Adrenal gland (tissue), 12 donors: ENCODE results near the gene PDLIM7. TPM values are rescaled to one million over a fixed set of nuclear protein-coding genes. Genes with fewer than 3 reads are reported as not detected.
A peak's percentile ranks its signal among the peaks of the same experiment; 100 is the strongest.
"Not testable (repeated sequence)": the region's sequence is repeated elsewhere in the genome, so short reads cannot be mapped to it uniquely, and the experiment has no call there.

Source experiments
- DNase-seq, 7 donors: peaks; one replicate each; pipeline ENCODE4 v3.0.0-alpha.2; 2019 to 2020
- H3K27ac ChIP-seq, 5 donors: fragments of 200-600 bp; sonication (generic) in 4 of 5; 1 replicate in 3 of 5; 2 replicates in 2 of 5; pipeline versions ENCODE4 v1.5.1 to v1.8.0; 2016 to 2020; ENCODE audit warnings: mild to moderate bottlenecking in 1 of 5
- H3K27me3 ChIP-seq: fragments of 200-600 bp; 2 replicates; pipeline ENCODE4 v1.8.0; 2021
- H3K36me3 ChIP-seq, 2 donors: fragments of 200-600 bp; replicated peaks in 1 of 2; 1 replicate in 1 of 2; 2 replicates in 1 of 2; pipeline versions ENCODE4 v1.5.1 to v1.8.0; 2018 to 2022
- H3K4me1 ChIP-seq, 2 donors: fragments of 200-600 bp; replicated peaks in 1 of 2; 1 replicate in 1 of 2; 2 replicates in 1 of 2; pipeline versions ENCODE4 v1.5.1 to v1.8.0; 2018 to 2021
- H3K4me3 ChIP-seq, 4 donors: fragments of 200-600 bp; sonication (generic) in 3 of 4; one replicate each; pipeline ENCODE4 v1.5.1; 2016 to 2018
- H3K9me3 ChIP-seq, 3 donors: fragments of 200-600 bp; sonication (generic) in 1 of 3; replicated peaks in 1 of 3; 1 replicate in 2 of 3; 2 replicates in 1 of 3; pipeline versions ENCODE4 v1.5.1 to v1.8.0; 2016 to 2021
- POLR2A ChIP-seq, 2 donors: fragments of 450-650 bp; IDR thresholded peaks; one replicate each; pipeline ENCODE4 v1.6.1; 2017; ENCODE audit warnings: antibody characterized with exemption in 2 of 2, mild to moderate bottlenecking in 2 of 2, moderate library complexity in 1 of 2
- WGBS, 4 donors: extraction: QIAGEN DNeasy Blood & Tissue Kit in 2 of 4; methylation state at CpG; one replicate each; pipeline versions ENCODE4 v1.1.5 to v1.1.7; 2013 to 2017; 5-methylcytosine and 5-hydroxymethylcytosine counted together
- intact Hi-C, 2 donors: fragments of 100-400 bp; cut with DNase I; formaldehyde crosslinking; loops; one replicate each; pipeline versions ENCODE4 v1.14.1 to v1.15.0; 2022 to 2023
- polyA plus RNA-seq, 3 donors: library from polyadenylated mRNA; stranded (reverse); fragments of 200-250 nt in 2 of 3; fragments of 350-450 nt in 1 of 3; fragmentation: Illumina TruSeq in 1 of 3; extraction: RNeasy Lipid Tissue Mini Kit (QIAGEN cat#74804) in 1 of 3; gene quantifications; one replicate each; pipeline ENCODE4 v1.2.3, GENCODE V29; 2013 to 2014
- total RNA-seq, 9 donors: library from RNA; depleted of rRNA in 4 of 9; stranded (reverse); fragments of >200 nt in 4 of 9; fragments of 120-200 nt in 1 of 9; fragmentation: NEBNext Ultra II Directional in 1 of 9; extraction: Animal tissue kit (Norgen Biotek cat#: 25700) in 1 of 9; gene quantifications; one replicate each; pipeline versions ENCODE4 v1.1.0 to v1.2.4, GENCODE V29; 2013 to 2023
- TF ChIP-seq, protein P1 (sequence below), 6 experiments: fragments of 450-650 bp in 4 of 6; fragments of 200-600 bp in 2 of 6; sonication (generic) in 1 of 6; IDR thresholded peaks; 1 replicate in 5 of 6; 2 replicates in 1 of 6; pipeline versions ENCODE4 v1.5.1 to v1.8.0; 2016 to 2021; ENCODE audit warnings: antibody characterized with exemption in 6 of 6, mild to moderate bottlenecking in 2 of 6, moderate library complexity in 1 of 6
- donor health status: healthy with polysubstance abuse.
- donor health status: Bipolar disorder and iron deficiency.
- donor health status: DM: yes; HTN: yes; CAD: no.
- donor health status: DM: no; HTN: no; CAD: no.
- donor health status: DM: no; HTN: no; CAD: no.
- donor health status: DM: yes; HTN: yes; CAD: no.

Gene PDLIM7
- total and polyA plus RNA-seq, 12 donors: 6.5 to 246 (median 38.9) TPM

DNA sequence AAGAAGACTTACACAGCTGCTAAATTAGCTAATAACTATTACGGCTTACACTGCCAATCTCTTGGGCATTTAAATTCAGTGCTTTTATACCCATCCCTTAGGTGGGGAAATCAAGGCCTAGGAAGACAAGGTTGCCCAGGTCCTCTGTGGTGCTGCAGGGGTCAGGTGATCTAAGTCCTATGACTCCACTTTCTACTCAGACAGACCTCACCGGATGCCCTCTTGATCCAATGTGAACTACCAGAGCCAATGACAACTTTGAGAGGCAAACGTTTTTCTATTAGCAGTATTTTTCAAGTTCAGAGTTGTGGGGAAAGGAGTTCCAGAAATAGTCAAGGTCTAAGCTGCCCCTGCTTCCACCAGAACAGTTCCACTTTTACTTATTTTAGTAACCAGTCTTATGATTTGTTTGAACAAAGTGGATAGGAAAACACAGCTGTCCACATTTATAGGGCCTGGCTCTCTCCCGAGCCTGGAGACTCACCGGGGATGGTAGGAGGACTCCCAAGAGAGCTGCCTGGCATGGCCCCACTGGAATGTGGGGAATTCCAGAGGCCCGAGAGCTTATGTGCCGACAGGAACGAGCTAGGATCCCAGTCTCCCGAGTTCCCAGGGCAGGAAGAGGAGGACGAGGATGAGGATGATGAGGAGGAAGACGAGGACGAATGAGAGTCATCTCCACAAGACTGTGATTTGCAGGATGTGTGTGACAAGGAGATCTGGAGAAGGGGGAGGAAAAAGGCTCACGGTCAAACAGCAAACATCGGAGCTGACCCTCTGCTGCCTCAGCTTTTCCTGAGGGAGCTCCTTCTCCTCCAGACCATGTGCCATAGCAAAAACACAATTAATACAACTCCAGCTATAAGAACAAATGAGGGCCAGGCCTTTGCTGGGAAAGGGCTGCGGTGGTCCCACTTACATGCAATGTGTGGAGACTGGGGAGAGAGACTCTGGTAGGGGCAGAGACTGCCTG, 40.3 kb upstream of the PDLIM7 start:
- Histone ChIP-seq H3K36me3 (peaks cover 0 to 36% of the 10 kb centered on the region in 2 donors), H3K4me1 (peaks cover 7 to 25% of the 10 kb centered on the region in 2 donors), H3K4me3 (no peak overlapping the region), H3K9me3 (no peaks in the 10 kb centered on the region), H3K27me3 (no peaks in the 10 kb centered on the region), H3K27ac (peak overlapping the region in 4 of 5 donors; percentile 9 to 76 (median 66))
- whole genome bisulfite sequencing, 4 donors: 35 to 44% (median 41%) methylated on average over 15 of the region's 15 CpGs
- no peak for TF ChIP-seq POLR2A (IDR thresholded peaks at IDR 0.05)
- TF ChIP-seq, protein P1, sequence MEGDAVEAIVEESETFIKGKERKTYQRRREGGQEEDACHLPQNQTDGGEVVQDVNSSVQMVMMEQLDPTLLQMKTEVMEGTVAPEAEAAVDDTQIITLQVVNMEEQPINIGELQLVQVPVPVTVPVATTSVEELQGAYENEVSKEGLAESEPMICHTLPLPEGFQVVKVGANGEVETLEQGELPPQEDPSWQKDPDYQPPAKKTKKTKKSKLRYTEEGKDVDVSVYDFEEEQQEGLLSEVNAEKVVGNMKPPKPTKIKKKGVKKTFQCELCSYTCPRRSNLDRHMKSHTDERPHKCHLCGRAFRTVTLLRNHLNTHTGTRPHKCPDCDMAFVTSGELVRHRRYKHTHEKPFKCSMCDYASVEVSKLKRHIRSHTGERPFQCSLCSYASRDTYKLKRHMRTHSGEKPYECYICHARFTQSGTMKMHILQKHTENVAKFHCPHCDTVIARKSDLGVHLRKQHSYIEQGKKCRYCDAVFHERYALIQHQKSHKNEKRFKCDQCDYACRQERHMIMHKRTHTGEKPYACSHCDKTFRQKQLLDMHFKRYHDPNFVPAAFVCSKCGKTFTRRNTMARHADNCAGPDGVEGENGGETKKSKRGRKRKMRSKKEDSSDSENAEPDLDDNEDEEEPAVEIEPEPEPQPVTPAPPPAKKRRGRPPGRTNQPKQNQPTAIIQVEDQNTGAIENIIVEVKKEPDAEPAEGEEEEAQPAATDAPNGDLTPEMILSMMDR (IDR thresholded peaks at IDR 0.05): no peak
- intact Hi-C loops: no loop called here
- peak in 6 of 7 donors; percentile 43 to 72 (median 62) for DNase-seq

DNA sequence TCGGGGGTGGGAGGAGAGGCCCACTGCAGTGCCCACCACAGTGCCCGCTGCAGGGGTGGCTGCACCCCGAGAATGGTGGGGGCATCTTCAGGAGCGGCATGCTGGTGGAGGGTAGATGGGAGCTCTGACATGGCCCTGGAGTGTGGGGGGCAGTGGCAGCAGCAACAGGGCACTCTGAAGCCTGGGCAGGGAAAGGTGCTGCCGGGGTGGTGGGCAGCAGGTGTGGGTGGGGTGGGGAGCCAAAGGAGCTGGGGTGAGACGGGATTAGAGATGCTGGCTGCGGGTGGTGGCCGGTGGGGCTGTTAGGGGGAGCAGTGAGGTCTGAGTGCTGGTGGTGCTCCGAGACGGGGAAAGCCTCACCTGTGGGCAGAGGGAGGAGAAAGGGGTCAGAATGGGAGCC, 39.0 kb upstream of the PDLIM7 start:
- peaks cover 0 to 49% of the 10 kb centered on the region in 2 donors for H3K36me3 ChIP-seq
- H3K27ac ChIP-seq: no peak overlapping the region
- H3K9me3 ChIP-seq: no peaks in the 10 kb centered on the region
- H3K4me3 ChIP-seq: no peak overlapping the region
- DNase-seq: no peak
- no peaks in the 10 kb centered on the region for H3K27me3 ChIP-seq
- intact Hi-C loops: no loop called here
- TF ChIP-seq, protein P1 (IDR thresholded peaks at IDR 0.05): no peak
- TF ChIP-seq POLR2A (IDR thresholded peaks at IDR 0.05): no peak
- H3K4me1 ChIP-seq: peaks cover 7 to 33% of the 10 kb centered on the region in 2 donors
- whole genome bisulfite sequencing, 4 donors: 83 to 96% (median 92%) methylated on average over 8 to 10 of the region's 10 CpGs

DNA sequence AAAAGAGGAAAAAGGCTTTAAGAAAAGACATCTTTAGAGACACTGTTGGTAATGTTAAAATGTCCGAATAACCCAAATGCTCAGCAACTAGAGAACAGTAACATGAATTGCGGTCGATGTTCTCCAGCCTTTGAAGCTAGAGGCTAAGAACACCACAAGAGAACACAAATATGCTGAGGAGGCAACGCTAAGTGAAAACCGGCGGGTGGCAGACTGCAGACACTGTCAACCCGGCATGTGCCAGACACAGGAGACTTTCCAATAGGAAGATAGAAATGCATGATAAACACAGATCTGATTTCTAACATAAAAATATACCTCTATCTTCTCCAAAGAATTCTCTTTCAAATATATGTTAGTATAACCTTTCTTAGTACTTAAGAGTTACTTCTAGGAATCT, 37.7 kb upstream of the PDLIM7 start:
- peaks cover 0 to 61% of the 10 kb centered on the region in 2 donors for H3K36me3 ChIP-seq
- peaks cover 7 to 35% of the 10 kb centered on the region in 2 donors for H3K4me1 ChIP-seq
- H3K4me3 ChIP-seq: no peak overlapping the region
- no peak for TF ChIP-seq POLR2A (IDR thresholded peaks at IDR 0.05)
- TF ChIP-seq, protein P1 (IDR thresholded peaks at IDR 0.05): no peak
- no peak overlapping the region for H3K27ac ChIP-seq
- intact Hi-C loops: no loop called here
- H3K27me3 ChIP-seq: no peaks in the 10 kb centered on the region
- no peak for DNase-seq
- WGBS, 4 donors: 88 to 93% (median 92%) methylated on average over 7 of the region's 7 CpGs
- no peaks in the 10 kb centered on the region for H3K9me3 ChIP-seq

DNA sequence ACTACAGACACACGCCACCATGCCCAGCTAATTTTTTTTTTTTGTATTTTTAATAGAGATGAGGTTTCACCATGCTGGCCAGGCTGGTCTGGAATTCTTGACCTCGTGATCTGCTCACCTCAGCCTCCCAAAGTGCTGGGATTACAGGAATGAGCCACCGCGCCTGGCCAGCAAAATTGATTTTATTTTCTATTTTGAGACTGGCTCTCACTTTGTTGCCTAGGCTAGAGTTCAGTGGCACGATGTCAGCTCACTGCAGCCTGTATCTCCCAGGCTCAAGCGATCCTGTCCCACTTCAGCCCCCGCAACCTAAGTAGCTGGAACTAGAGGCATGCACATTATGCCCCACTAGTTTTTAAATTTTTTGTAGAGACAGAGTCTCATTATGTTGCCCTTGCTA, 37.0 kb upstream of the PDLIM7 start:
- H3K27me3 ChIP-seq, H3K27ac ChIP-seq, H3K4me3 ChIP-seq, DNase-seq, H3K9me3 ChIP-seq, intact Hi-C loops: not testable (repeated sequence)
- 96 to 98% (median 96%) methylated on average over 7 of the region's 7 CpGs for WGBS, 4 donors
- peaks cover 7 to 31% of the 10 kb centered on the region in 2 donors for H3K4me1 ChIP-seq
- H3K36me3 ChIP-seq: peaks cover 0 to 61% of the 10 kb centered on the region in 2 donors
